ENCODE measurements around the gene GPBP1. TPM values are rescaled to one million over a fixed set of nuclear protein-coding genes. Genes with fewer than 3 reads are reported as not detected.

GPBP1 gene
- total and polyA plus RNA-seq, 2 experiments from 2014 or later = 105 to 109 TPM

- TF ChIP-seq ZNF462 (CRISPR knock-in tag; IDR thresholded peaks at IDR 0.05) = no peak
These were observed 16.7 kb upstream of the GPBP1 start (continued) for GRCh38 chr5:57157131-57157530.

GRCh38 chr5:57157666-57158065, 16.2 kb upstream of the GPBP1 start:
- no peak overlapping the region for H2AFZ ChIP-seq
- H3K27me3 ChIP-seq (ENCODE audit: insufficient read depth) = no peaks in the 10 kb centered on the region
- no peaks in the 10 kb centered on the region for H3K4me1 ChIP-seq (ENCODE audit: insufficient read depth)
- H3K4me3 ChIP-seq = no peak overlapping the region
- no peak for ATAC-seq
- no peak overlapping the region for H3K4me2 ChIP-seq
- H4K20me1 ChIP-seq (replicated peaks; ENCODE audit: insufficient read depth) = no peaks in the 10 kb centered on the region
- H3K36me3 ChIP-seq (ENCODE audit: insufficient read depth) = no peaks in the 10 kb centered on the region
- Mint-ChIP-seq H3K4me1 (no peaks in the 10 kb centered on the region), H3K36me3 (ENCODE audit: low read depth) (peaks cover 7% of the 10 kb centered on the region), H3K27ac (no peak overlapping the region), H3K27me3 (ENCODE audit: insufficient read depth, low read depth, poor library complexity) (no peaks in the 10 kb centered on the region), H3K9me3 (peaks cover 17% of the 10 kb centered on the region), H3K4me3 (no peak overlapping the region)
- no peaks in the 10 kb centered on the region for H3F3A ChIP-seq (replicated peaks; ENCODE audit: low read depth)
- H3K79me2 ChIP-seq (replicated peaks; ENCODE audit: insufficient read depth) = no peaks in the 10 kb centered on the region
- no peaks in the 10 kb centered on the region; the same call in 1 of the 2 replicates for H3K9me2 ChIP-seq (ENCODE audit: insufficient read depth)
- no peak overlapping the region for H3K27ac ChIP-seq (ENCODE audit: low read depth)
- DNase-seq (ENCODE audit: low spot score) = no peak
- no peak for TF ChIP-seq ZNF462 (CRISPR knock-in tag; IDR thresholded peaks at IDR 0.05)
- no peak for TF ChIP-seq REST (IDR thresholded peaks at IDR 0.05; ENCODE audit: unreplicated experiment)
- no peak for TF ChIP-seq EZH2 (IDR thresholded peaks at IDR 0.05; ENCODE audit: low read depth, unreplicated experiment)

Measured in GM23338 (cell line).